Ascending aorta (tissue), 2 donors: ENCODE data around the gene TDRD7. TPM values are rescaled to one million over a fixed set of nuclear protein-coding genes. Genes with fewer than 3 reads are reported as not detected.

Experiments
- DNase-seq, 2 donors: peaks; one replicate each; pipeline ENCODE4 v3.0.0-alpha.2; 2019; ENCODE audit warnings: low spot score in 2 of 2
- H3K27ac ChIP-seq, 2 donors: fragments of 200-600 bp; sonication (generic); one replicate each; pipeline ENCODE4 v1.5.1; 2016 to 2017; ENCODE audit warnings: mild to moderate bottlenecking in 1 of 2
- H3K27me3 ChIP-seq: fragments of 200-600 bp; sonication (generic); one replicate; pipeline ENCODE4 v1.5.1; 2017
- H3K36me3 ChIP-seq, 2 donors: fragments of 200-600 bp; sonication (generic); one replicate each; pipeline ENCODE4 v1.5.1; 2016
- H3K4me1 ChIP-seq, 2 donors: fragments of 200-600 bp; sonication (generic); one replicate each; pipeline ENCODE4 v1.5.1; 2016 to 2017; ENCODE audit warnings: mild to moderate bottlenecking in 1 of 2
- H3K4me3 ChIP-seq, 2 donors: fragments of 200-600 bp; sonication (generic); one replicate each; pipeline ENCODE4 v1.5.1; 2016 to 2017; ENCODE audit warnings: mild to moderate bottlenecking in 1 of 2
- H3K9me3 ChIP-seq, 2 donors: fragments of 200-600 bp; sonication (generic); one replicate each; pipeline ENCODE4 v1.5.1; 2016
- intact Hi-C: fragments of 100-400 bp; cut with DNase I; formaldehyde crosslinking; loops from one replicate; pipeline ENCODE4 v1.15.1; 2023
- total RNA-seq: library from RNA; depleted of rRNA; stranded (reverse); fragments of >200 nt; gene quantifications from one replicate; pipeline ENCODE4 v1.1.0, GENCODE V29; 2016
- TF ChIP-seq, protein P1 (sequence below), 3 experiments: fragments of 200-600 bp in 2 of 3; fragments of 450-650 bp in 1 of 3; sonication (generic) in 2 of 3; IDR thresholded peaks; one replicate each; pipeline ENCODE4 v1.5.1; 2016 to 2019; ENCODE audit warnings: antibody characterized with exemption in 3 of 3, mild to moderate bottlenecking in 1 of 3, moderate library complexity in 1 of 3

TDRD7 gene
- total RNA-seq, 1 donor from 2014 or later: 3.0 TPM

DNA sequence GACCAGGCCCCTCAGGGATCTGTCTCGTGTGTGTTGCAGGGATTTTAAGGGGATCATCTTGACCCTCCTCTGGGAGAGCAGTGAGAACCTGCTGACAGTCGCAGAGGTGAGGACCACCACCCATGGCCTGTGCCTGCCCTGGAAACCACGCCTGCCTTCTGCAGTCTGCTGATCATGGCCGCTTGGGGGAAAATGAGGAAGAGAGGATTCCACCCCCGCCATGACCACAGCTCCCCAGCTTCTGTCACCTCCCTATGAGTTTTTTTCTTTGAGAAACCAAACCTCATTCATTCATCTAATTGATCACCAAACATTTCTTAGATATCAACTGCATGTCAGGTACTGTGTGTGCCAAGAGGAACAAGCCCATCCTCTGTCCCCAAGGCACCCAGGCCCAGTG is 46.3 kb upstream of the TDRD7 start:
- no peak for DNase-seq
- Histone ChIP-seq H3K4me3 (no peak overlapping the region), H3K36me3 (peaks cover 7 to 29% of the 10 kb centered on the region in 2 donors), H3K27me3 (no peaks in the 10 kb centered on the region), H3K27ac (no peak overlapping the region), H3K9me3 (peaks cover 0 to 7% of the 10 kb centered on the region in 2 donors), H3K4me1 (no peaks in the 10 kb centered on the region)
- TF ChIP-seq, protein P1, sequence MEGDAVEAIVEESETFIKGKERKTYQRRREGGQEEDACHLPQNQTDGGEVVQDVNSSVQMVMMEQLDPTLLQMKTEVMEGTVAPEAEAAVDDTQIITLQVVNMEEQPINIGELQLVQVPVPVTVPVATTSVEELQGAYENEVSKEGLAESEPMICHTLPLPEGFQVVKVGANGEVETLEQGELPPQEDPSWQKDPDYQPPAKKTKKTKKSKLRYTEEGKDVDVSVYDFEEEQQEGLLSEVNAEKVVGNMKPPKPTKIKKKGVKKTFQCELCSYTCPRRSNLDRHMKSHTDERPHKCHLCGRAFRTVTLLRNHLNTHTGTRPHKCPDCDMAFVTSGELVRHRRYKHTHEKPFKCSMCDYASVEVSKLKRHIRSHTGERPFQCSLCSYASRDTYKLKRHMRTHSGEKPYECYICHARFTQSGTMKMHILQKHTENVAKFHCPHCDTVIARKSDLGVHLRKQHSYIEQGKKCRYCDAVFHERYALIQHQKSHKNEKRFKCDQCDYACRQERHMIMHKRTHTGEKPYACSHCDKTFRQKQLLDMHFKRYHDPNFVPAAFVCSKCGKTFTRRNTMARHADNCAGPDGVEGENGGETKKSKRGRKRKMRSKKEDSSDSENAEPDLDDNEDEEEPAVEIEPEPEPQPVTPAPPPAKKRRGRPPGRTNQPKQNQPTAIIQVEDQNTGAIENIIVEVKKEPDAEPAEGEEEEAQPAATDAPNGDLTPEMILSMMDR (IDR thresholded peaks at IDR 0.05): no peak
- intact Hi-C loops: no loop called here

DNA sequence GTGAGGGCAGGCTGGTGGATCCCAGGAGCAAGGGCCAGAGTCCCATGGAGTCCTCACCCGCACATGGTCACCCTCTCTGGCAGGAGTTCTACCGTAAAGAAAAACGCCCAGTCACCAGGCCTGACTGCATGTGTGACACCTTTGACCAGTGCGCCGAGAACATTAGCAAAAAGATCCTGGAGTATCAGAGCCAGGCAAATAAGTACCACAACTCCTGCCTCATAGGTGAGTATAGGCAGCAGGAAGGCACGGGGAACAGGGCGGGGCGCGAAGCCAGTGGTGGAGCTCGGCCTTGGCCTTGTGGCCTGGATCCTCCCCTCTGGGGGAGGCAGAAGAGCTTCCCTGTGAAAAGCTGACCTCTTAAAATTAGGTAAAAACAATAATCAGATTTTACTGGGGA is 45.4 kb upstream of the TDRD7 start:
- Histone ChIP-seq H3K4me3 (no peak overlapping the region), H3K36me3 (peaks cover 7 to 31% of the 10 kb centered on the region in 2 donors), H3K9me3 (peaks cover 0 to 7% of the 10 kb centered on the region in 2 donors), H3K27me3 (no peaks in the 10 kb centered on the region), H3K4me1 (no peaks in the 10 kb centered on the region), H3K27ac (no peak overlapping the region)
- DNase-seq: no peak
- TF ChIP-seq, protein P1 (IDR thresholded peaks at IDR 0.05): no peak
- intact Hi-C loops: no loop called here

DNA sequence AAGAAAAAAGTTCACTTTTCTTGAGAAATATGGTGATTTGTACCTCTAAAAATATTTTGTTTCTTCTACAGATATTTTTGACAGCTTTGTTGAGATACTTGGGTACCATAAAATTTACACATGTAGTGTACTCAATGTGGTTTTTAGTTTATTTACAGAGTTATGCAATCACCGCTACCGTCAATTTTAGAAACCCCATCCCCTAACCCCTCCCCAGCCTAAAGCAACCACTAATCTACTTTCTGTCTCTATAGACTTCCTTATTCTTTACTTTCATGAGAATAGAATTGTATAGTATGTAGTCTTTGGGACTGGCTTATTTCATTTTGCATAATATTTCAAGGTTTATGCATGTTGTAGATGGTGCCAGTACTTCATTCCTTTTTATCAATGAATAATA is 45.0 kb upstream of the TDRD7 start:
- TF ChIP-seq, protein P1 (IDR thresholded peaks at IDR 0.05): no peak
- Histone ChIP-seq H3K4me1 (no peaks in the 10 kb centered on the region), H3K27ac (no peak overlapping the region), H3K36me3 (peaks cover 7 to 35% of the 10 kb centered on the region in 2 donors), H3K4me3 (no peak overlapping the region), H3K9me3 (peaks cover 0 to 7% of the 10 kb centered on the region in 2 donors), H3K27me3 (no peaks in the 10 kb centered on the region)
- intact Hi-C loops: no loop called here
- DNase-seq: no peak

DNA sequence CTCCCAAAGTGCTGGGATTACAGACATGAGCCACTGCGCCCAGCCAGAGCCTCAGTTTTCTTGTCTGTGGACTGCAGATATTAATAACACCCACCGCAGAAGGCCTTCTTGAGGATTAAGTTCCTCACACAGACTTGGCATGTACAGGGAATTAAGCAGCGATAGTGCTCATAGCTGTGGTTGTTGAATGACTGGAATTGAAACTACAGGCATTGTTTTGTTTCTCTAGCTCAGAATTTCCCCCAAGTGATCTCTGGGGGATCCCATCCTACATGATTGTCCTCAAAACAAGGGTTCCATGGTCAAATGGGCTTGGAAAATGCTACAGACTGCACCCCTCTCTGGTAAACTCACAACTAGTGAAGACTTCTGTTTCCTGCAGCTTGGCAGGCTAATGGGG is 44.2 kb upstream of the TDRD7 start:
- Histone ChIP-seq H3K36me3 (peaks cover 7 to 35% of the 10 kb centered on the region in 2 donors), H3K4me3 (no peak overlapping the region), H3K27ac (no peak overlapping the region), H3K9me3 (peaks cover 0 to 7% of the 10 kb centered on the region in 2 donors), H3K4me1 (no peaks in the 10 kb centered on the region), H3K27me3 (no peaks in the 10 kb centered on the region)
- intact Hi-C loops: no loop called here
- no peak for DNase-seq
- TF ChIP-seq, protein P1 (IDR thresholded peaks at IDR 0.05): no peak

DNA sequence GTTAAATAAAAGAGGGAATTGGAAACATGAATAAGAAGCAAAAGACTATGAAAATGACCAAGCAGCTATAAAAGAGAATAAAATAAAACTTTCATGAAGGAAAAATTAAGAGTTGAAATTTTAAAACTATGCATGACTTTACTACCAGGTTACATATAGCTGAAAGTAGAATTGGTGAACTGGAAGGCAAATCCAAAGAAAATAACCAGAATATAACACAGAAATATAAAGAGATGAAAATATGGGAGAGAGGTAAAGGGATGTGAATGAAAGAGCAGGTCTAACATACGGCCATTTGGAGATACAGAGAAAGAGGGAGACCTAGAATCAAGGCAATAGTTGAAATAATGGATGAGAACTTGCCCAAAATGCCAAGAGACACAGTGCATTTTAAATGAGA is 42.9 kb upstream of the TDRD7 start:
- H3K36me3 ChIP-seq: peaks cover 7 to 35% of the 10 kb centered on the region in 2 donors
- H3K27ac ChIP-seq: no peak overlapping the region
- no peaks in the 10 kb centered on the region for H3K4me1 ChIP-seq
- intact Hi-C loops: no loop called here
- no peak for DNase-seq
- TF ChIP-seq, protein P1 (IDR thresholded peaks at IDR 0.05): no peak
- peaks cover 0 to 7% of the 10 kb centered on the region in 2 donors for H3K9me3 ChIP-seq
- no peaks in the 10 kb centered on the region for H3K27me3 ChIP-seq
- H3K4me3 ChIP-seq: no peak overlapping the region

DNA sequence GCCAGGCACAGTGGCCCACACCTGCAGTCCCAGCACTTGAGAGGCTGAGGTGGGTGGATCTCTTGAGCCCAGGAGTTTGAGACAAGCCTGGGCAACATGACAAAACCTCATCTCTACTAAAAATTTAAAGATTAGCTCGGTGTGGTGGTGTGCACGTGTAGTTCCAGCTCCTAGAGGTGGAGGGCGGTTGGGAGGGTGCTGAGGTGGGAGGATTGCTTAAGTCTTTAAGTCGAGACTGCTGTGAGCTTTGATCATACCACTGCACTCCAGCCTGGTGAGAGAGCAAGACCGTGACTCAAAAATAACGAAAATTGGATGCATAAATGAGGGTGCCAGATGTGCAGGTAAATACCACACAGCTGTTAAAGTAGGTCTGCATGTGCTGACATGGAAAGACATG is 39.3 kb upstream of the TDRD7 start:
- H3K27me3 ChIP-seq: no peaks in the 10 kb centered on the region
- no peak for DNase-seq
- H3K4me3 ChIP-seq: no peak overlapping the region
- TF ChIP-seq, protein P1 (IDR thresholded peaks at IDR 0.05): no peak
- H3K27ac ChIP-seq: no peak overlapping the region
- H3K9me3 ChIP-seq: peaks cover 0 to 7% of the 10 kb centered on the region in 2 donors
- intact Hi-C loops: no loop called here
- no peaks in the 10 kb centered on the region for H3K4me1 ChIP-seq
- peaks cover 7 to 33% of the 10 kb centered on the region in 2 donors for H3K36me3 ChIP-seq
